ENCODE data around the gene TMCC1.

Gene TMCC1

DNA sequence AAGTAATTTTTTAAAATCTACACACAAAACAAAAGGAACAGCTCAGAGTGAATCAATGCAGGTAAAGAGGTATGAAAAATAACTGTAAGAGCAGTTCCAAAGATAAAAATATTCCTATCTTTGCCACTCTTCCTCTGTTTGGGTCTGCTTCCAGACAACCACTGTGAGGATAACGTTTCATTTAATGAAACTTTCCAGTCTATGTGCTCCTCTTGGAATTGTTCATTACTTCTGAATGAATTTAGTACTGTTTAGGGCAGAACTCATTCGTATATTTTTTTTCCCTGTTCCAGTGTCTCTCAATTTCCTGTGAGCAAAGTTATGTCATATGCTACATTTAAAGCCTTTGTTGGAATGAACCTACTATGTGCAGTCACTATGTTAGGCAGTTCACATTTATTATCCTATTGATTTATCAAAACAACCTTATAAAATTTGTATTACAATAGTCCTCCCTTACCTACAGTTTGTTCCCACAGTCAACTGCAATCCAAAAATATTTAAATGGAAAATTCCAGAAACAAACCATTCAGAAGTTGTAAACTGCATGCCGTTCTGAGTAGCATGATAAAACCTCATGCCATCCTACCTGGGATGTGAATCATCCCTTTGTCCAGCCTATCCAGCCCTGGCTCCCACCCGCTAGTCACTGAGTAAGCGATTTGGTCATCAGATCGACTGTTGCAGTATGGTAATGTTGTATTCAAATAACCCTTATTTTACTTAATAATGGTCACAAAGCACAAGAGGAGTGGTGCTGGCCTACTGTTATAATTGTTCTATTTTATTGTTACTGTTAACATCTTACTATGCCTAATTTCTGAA is 98.1 kb downstream of the TMCC1 start:
- no peaks in the 10 kb centered on the region for H3K27me3 ChIP-seq (ENCODE audit: insufficient read depth, poor library complexity, severe bottlenecking)
- no peak overlapping the region for H3K27ac ChIP-seq (replicated peaks)
- no peak overlapping the region for H3K4me3 ChIP-seq (replicated peaks; ENCODE audit: insufficient read depth, low read length)
- no peak for DNase-seq (ENCODE audit: low read depth in 1 of 2, low spot score in 1 of 2)
- TF ChIP-seq, protein P1, sequence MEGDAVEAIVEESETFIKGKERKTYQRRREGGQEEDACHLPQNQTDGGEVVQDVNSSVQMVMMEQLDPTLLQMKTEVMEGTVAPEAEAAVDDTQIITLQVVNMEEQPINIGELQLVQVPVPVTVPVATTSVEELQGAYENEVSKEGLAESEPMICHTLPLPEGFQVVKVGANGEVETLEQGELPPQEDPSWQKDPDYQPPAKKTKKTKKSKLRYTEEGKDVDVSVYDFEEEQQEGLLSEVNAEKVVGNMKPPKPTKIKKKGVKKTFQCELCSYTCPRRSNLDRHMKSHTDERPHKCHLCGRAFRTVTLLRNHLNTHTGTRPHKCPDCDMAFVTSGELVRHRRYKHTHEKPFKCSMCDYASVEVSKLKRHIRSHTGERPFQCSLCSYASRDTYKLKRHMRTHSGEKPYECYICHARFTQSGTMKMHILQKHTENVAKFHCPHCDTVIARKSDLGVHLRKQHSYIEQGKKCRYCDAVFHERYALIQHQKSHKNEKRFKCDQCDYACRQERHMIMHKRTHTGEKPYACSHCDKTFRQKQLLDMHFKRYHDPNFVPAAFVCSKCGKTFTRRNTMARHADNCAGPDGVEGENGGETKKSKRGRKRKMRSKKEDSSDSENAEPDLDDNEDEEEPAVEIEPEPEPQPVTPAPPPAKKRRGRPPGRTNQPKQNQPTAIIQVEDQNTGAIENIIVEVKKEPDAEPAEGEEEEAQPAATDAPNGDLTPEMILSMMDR (IDR thresholded peaks at IDR 0.05; ENCODE audit: insufficient read depth, low read length): no peak
- no peak for TF ChIP-seq SPI1 (IDR thresholded peaks at IDR 0.05; ENCODE audit: borderline replicate concordance, low read depth)
- no peak for TF ChIP-seq GABPA (IDR thresholded peaks at IDR 0.05; ENCODE audit: low read depth)
- TF ChIP-seq, protein P2, sequence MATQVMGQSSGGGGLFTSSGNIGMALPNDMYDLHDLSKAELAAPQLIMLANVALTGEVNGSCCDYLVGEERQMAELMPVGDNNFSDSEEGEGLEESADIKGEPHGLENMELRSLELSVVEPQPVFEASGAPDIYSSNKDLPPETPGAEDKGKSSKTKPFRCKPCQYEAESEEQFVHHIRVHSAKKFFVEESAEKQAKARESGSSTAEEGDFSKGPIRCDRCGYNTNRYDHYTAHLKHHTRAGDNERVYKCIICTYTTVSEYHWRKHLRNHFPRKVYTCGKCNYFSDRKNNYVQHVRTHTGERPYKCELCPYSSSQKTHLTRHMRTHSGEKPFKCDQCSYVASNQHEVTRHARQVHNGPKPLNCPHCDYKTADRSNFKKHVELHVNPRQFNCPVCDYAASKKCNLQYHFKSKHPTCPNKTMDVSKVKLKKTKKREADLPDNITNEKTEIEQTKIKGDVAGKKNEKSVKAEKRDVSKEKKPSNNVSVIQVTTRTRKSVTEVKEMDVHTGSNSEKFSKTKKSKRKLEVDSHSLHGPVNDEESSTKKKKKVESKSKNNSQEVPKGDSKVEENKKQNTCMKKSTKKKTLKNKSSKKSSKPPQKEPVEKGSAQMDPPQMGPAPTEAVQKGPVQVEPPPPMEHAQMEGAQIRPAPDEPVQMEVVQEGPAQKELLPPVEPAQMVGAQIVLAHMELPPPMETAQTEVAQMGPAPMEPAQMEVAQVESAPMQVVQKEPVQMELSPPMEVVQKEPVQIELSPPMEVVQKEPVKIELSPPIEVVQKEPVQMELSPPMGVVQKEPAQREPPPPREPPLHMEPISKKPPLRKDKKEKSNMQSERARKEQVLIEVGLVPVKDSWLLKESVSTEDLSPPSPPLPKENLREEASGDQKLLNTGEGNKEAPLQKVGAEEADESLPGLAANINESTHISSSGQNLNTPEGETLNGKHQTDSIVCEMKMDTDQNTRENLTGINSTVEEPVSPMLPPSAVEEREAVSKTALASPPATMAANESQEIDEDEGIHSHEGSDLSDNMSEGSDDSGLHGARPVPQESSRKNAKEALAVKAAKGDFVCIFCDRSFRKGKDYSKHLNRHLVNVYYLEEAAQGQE (IDR thresholded peaks at IDR 0.05; ENCODE audit: insufficient replicate concordance, low read depth): no peak
- TF ChIP-seq POLR2AphosphoS5 (IDR thresholded peaks at IDR 0.05; ENCODE audit: low read depth): no peak

DNA sequence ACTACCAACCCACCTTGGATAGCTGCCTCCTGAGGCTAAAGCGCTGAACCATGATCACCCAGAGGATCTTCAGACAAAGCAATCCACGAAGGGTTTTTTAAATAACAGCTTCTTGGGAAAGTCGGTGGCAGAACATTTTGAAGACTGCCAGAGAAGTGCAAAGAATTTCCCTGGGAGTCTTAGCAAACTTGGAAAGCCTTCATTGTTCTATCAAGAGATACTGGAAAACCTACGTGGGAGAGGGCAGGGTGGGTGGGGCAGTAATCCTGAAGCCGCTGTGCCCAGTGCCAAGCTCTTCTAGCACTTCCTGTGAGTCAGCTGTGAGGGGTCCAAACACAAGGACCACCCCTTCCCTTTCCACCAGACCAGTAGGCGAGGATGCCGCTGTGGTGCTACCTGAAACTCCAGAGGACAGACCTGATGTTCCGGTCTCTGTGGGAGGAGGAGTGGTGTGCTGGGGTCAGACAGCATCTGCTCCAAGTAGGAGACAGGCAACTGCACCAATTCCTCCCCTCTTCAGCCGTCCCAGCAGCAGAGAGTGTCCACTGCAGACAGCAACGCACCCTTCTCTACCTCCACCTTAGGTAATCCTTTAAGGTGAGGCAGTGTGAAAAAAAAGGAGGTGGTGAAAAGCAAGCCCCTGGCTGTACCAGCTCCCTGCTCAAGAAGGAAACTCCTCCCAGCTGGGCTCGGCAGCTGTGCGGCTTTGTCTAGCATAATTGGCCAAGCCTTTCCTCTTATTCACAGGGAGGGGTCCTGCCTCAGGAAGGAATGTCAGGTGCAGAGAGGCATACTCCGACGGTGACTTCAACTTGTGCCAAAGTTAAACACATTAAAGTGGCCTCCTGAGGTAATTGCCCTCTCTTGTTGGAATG is 99.0 kb downstream of the TMCC1 start:
- Histone ChIP-seq H3K27me3 (ENCODE audit: insufficient read depth, poor library complexity, severe bottlenecking) (no peaks in the 10 kb centered on the region), H3K27ac (replicated peaks) (no peak overlapping the region), H3K4me3 (replicated peaks; ENCODE audit: insufficient read depth, low read length) (no peak overlapping the region)
- TF ChIP-seq POLR2AphosphoS5 (IDR thresholded peaks at IDR 0.05; ENCODE audit: low read depth): no peak
- peak in 1 of 2 experiments; percentile 13 for DNase-seq (ENCODE audit: low read depth in 1 of 2, low spot score in 1 of 2)

DNA sequence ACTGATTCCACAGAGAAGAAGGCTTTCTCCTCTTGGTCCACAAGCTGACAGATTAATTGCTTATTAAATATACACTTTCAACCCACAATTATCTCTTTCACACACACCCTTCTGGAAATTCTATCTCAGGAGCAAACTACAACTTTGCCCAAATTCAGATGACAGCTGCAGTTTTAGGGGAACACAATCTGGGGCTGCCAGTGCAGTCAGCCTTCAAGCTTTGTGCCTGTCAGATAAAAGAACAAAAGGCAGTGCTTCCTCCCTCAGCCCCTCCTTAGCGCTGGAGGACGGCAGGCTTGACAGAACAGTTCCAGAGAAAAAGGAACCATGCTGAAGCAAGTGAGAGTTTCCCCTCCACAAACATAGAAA is 99.6 kb downstream of the TMCC1 start:
- no peaks in the 10 kb centered on the region for H3K27me3 ChIP-seq (ENCODE audit: insufficient read depth, poor library complexity, severe bottlenecking)
- TF ChIP-seq SPI1 (IDR thresholded peaks at IDR 0.05; ENCODE audit: borderline replicate concordance, low read depth) (peak; percentile 6; the same call in 1 of the 2 replicates), POLR2AphosphoS5 (IDR thresholded peaks at IDR 0.05; ENCODE audit: low read depth) (no peak)
- TF ChIP-seq, protein P1 (IDR thresholded peaks at IDR 0.05; ENCODE audit: insufficient read depth, low read length): no peak
- peak in 1 of 2 experiments; percentile 69 for DNase-seq (ENCODE audit: low read depth in 1 of 2, low spot score in 1 of 2)
- no peak overlapping the region for H3K4me3 ChIP-seq (replicated peaks; ENCODE audit: insufficient read depth, low read length)
- no peak overlapping the region for H3K27ac ChIP-seq (replicated peaks)

DNA sequence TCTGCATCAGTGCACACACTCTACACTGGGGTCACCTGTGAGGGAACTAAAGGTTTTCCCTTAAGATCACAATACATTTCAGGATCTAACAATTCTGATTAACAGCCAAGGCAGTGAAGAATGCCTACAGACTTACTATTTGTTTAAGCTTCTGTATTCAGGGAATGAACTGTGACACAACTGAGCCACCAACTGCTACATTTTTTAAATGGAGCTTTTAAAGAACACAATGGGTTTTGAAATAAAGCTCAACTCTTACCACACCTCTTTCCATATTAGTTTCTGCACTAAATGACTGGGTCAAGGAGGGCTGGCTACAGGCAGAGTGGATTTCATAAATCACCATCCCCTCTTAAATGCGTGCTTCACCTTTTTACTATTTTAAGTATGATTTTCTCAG is 100.2 kb downstream of the TMCC1 start:
- no peak overlapping the region for H3K4me3 ChIP-seq (replicated peaks; ENCODE audit: insufficient read depth, low read length)
- H3K27me3 ChIP-seq (ENCODE audit: insufficient read depth, poor library complexity, severe bottlenecking): no peaks in the 10 kb centered on the region
- no peak for TF ChIP-seq POLR2AphosphoS5 (IDR thresholded peaks at IDR 0.05; ENCODE audit: low read depth)
- no peak for TF ChIP-seq SPI1 (IDR thresholded peaks at IDR 0.05; ENCODE audit: borderline replicate concordance, low read depth)
- TF ChIP-seq, protein P1 (IDR thresholded peaks at IDR 0.05; ENCODE audit: insufficient read depth, low read length): no peak
- TF ChIP-seq GABPA (IDR thresholded peaks at IDR 0.05; ENCODE audit: low read depth): no peak
- TF ChIP-seq, protein P2 (IDR thresholded peaks at IDR 0.05; ENCODE audit: insufficient replicate concordance, low read depth): no peak
- DNase-seq (ENCODE audit: low read depth in 1 of 2, low spot score in 1 of 2): peak in 1 of 2 experiments; percentile 32
- H3K27ac ChIP-seq (replicated peaks): no peak overlapping the region
